HG03439 (cell line): ENCODE data around the gene GPR108.
"Not testable (repeated sequence)": the region's sequence is repeated elsewhere in the genome, so short reads cannot be mapped to it uniquely, and the experiment has no call there.

Experiments used
- ATAC-seq: cut with Tn5 transposase; IDR thresholded peaks from one replicate; pipeline ENCODE4 v1.9.1; 2021; ENCODE audit warnings: mild to moderate bottlenecking, moderate library complexity; ENCODE audit not compliant: unreplicated experiment

The GPR108 gene

GRCh38 chr19:6737284-6737872 lies at the start of gene GPR108:
GPR108 (minus strand) TSS chr19:6737580; CDS start chr19:6737576, 4 bp downstream.
- ATAC-seq, result peak; percentile 55

- no peak for ATAC-seq
Measured at GRCh38 chr19:6779206-6779605, 41.8 kb upstream of the GPR108 start.

GRCh38 chr19:6778386-6778785 lies 41.0 kb upstream of the GPR108 start:
- no peak for ATAC-seq

DNA sequence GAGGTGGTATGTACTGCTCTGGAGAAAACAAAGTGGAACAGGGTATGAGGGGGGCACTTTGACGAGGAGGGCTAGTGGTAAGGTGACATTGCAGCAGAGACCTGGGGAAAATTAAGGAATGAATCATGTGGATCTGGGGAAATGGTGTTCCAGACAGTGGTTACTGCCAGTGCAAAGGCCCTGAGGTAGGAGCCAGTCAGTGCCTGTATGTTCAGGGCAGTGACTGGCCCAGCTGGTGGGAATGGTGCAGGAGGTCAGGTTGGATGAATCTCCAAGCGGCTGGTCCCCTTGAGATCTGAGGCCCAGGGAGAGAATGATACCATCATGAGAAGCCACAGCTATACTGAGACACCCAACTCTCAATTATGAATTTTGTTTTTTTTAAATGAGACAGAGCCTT lies 40.1 kb upstream of the GPR108 start:
- no peak for ATAC-seq

DNA sequence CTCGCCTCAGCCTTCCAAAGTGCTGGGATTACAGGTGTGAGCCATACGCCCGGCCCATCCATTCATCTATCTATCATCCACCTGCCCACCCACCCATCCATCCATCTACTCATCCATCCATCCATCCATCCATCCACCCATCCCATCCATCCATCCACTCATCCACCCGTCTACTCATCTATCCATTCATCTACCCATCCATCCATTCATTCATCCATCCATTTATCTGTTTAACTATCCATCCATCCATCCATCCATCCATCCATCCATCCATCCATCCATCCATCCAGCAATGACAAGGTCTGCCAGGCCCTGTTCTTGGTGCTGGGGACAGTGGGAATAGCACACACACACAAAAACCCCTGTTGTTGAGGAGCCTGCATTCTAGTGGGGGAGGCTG lies 39.6 kb upstream of the GPR108 start:
- ATAC-seq, result no peak

- not testable (repeated sequence) for ATAC-seq
Measured at GRCh38 chr19:6776045-6776444, 38.7 kb upstream of the GPR108 start.

- ATAC-seq, result no peak
Measured at GRCh38 chr19:6774821-6775707, 37.7 kb upstream of the GPR108 start.

- ATAC-seq, result peak; percentile 25
Measured at GRCh38 chr19:6773323-6773931, 36.0 kb upstream of the GPR108 start.

GRCh38 chr19:6772866-6773322 lies 35.5 kb upstream of the GPR108 start:
- ATAC-seq, result peak; percentile 3

DNA sequence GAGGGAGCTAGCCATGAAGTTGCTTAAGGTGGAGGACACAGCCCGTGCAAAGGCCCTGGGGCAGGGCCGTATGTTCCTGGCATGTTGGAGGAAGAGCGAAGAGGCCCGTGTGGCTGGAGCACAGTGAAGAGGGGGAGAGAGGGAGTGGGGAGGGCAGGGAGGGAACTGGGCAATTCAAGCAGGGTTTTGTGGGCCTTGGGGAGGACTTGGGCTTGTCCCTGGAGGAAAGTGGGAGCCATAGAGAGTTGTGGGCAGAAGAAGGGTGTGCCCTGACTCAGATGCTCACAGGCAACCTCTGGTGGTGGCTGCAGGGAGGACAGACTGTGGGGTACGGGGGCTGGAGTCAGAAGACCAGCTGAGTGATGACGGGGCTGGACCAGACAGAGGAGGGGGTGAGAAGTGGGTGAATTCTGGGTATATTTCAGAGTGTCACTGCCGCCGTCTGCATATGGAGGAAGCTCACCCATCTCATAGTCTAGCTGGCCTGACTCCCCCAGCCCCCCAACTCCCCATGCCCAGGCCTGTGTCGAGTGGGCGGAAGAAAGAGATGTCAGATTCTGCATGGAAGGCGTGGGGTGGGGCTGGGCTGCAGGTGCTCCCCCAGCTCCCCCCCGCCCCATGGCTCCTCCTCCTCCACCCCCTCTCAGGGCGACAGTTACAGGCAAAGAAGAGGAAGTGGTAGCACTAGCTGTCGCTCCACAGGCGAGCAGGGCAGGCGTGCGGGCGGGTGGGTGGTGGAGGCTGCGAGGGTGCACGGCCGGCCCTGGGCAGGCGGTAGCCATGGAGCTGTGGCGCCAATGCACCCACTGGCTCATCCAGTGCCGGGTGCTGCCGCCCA lies 34.9 kb upstream of the GPR108 start, which contains the start of gene VAV1:
Gene VAV1, plus strand, starts transcription at position 681 of the 838 bp plus-strand sequence. Its CDS starts 100 bp downstream, at position 781.
- peak; percentile 47 for ATAC-seq

DNA sequence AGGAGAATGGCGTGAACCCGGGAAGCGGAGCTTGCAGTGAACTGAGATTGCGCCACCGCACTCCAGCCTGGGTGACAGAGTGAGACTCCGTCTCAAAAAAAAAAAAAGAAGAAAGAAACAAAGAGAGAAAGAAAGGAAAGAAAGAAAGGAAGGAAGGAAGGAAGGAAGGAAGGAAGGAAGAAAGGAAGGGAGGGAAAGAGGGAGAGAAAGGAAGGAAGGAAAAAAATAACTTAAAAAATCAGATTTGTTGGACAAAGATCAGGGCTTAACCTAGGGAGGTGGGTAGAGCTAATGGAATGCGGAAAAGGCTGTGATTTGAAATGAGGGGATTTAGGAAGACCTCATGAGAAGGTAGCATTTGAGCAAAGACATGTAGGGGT lies 34.3 kb upstream of the GPR108 start:
- ATAC-seq, result not testable (repeated sequence)

- no peak for ATAC-seq
Measured at GRCh38 chr19:6769006-6769619, 31.7 kb upstream of the GPR108 start.

DNA sequence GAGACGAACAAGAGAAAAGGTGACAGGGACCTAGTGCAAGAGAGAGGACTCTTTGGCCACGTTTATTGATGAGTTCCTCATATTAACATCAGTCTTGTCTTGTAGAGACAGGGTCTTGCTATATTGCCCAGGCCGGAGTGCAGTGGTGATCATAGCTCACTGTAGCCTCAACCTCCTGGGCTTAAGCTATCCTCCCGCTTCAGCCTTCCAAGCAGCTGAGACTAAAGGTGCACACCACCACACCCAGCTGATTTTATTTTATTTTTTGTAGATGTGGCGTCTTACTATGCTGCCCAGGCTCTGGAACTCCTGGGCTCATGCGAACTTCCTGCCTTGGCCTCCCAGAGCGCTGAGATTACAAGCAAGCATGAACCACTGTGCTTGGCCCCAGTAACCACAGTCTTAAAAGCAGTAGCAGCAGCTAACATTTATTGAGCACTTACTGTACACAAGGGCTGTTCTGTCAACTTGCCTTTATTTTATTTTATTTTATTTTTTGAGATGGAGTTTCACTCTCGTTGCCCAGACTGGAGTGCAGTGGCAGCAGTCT lies 30.9 kb upstream of the GPR108 start:
- no peak for ATAC-seq

- ATAC-seq, result peak; percentile 57
Measured at GRCh38 chr19:6767357-6768235, 30.2 kb upstream of the GPR108 start, which contains the start of gene SH2D3A. SH2D3A (minus strand) TSS chr19:6767435; CDS start chr19:6763748, 3,687 bp downstream.

GRCh38 chr19:6767081-6767356 lies 29.6 kb upstream of the GPR108 start:
- ATAC-seq, result peak; percentile 5

DNA sequence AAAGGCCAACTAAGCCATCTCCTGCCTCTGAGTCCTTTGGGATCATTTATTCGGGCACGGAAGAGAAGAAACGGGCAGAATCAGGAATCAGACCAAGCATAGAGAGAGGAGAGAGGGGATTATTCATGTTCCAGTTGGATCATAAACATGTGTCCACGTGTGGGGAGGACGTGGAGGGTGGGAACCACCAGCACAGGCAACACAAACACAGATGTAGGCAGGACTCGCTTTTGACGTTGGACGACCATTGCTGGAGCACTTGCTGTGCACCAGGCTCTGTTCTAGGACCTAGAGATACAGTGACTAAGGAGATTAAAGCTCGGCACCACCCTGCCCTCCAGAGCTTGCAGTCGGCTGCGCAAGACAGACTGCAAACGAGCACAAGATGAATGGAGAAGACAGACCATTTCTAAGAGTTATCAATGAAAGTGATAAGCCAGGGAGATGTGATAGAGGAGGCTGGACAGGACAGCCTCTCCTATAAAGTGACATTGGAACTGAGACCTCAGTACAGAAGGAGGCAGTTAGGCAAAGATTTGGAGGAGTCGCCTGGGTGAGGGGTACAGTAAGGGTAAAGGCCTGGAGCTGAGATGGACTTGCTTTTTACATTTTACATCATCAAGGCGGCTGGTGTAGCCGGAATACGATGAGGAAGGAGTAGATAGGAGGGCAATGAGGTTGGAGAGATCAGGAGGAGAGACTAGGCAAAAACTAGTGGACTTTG lies 29.1 kb upstream of the GPR108 start:
- ATAC-seq, result no peak

DNA sequence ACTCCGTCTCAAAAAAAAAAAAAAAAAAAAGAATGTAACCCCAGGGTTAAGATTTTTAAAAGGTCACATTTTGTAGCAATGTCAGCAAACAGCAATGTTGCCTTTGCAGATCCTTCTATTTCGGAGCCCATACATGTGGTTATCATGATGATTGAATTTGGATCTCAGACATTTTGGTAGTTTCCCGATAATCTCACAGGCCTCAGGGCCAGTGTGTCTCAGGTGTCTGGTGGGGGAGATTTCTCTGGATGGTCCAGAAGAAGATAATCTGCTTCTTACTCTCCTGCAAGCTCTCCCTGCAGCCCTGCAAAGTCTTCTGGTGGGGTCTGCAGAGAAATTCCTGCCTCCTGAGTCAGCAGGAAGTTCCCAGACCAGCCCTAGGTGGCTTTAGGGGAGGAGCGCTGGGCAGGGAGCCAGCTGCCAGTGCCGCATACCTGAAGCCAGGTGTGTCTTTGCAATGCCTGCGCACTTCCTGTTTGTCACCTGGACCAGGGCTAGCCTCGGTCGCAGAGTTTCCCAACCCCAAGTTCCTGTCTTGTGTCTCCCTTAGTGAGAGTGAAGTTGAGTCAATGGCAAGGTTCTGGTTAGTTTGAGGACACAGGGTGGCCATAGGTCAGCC lies 28.5 kb upstream of the GPR108 start:
- ATAC-seq, result no peak

DNA sequence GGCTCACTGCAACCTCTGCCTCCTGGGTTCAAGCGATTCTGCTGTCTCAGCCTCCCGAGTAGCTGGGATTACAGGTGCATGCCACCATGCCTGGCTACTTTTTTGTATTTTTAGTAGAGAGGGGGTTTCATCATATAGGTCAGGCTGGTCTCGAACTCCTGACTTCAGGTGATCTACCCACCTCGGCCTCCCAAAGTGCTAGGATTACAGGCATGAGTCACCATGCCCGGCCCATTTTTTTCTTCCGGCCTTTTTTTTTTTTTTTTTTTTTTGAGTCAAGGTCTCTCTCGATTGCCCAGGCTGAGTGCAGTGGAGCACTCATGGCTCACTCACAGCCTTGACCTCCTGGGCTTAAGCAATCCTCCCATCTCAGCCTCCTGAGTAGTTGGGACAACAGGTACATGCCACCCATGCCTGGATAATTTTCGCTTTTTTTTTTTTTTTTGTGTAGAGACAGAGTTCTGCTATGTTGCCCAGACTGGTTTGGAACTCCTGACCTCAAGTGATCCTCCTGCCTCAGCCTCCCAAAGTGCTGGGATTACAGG lies 24.9 kb upstream of the GPR108 start:
- ATAC-seq, result not testable (repeated sequence)
